T-helper 9 cell (primary cell): Measurements from ENCODE around the gene POLR2E.

Experiments
- DNase-seq: peaks from one replicate; pipeline ENCODE4 v3.0.0-alpha.2; 2020

The POLR2E gene

GRCh38 chr19:1042689-1043511 is 52.3 kb downstream of the POLR2E start:
- DNase-seq = no peak

- DNase-seq = no peak
Observed at GRCh38 chr19:1041835-1042685, 53.1 kb downstream of the POLR2E start.

- no peak for DNase-seq
Observed at GRCh38 chr19:1041272-1041834, 53.8 kb downstream of the POLR2E start.

- peak; percentile 83 for DNase-seq
Observed at GRCh38 chr19:1040476-1041271, 54.5 kb downstream of the POLR2E start.

- DNase-seq = peak; percentile 99
Observed at GRCh38 chr19:1039646-1040475, 55.3 kb downstream of the POLR2E start, which contains the start of gene ABCA7. ABCA7 (plus strand) TSS chr19:1040107; CDS start chr19:1041362, 1,255 bp downstream.

GRCh38 chr19:1038978-1039645 is 56.1 kb downstream of the POLR2E start:
- no peak for DNase-seq

- no peak for DNase-seq
Observed at GRCh38 chr19:1037621-1038064, 57.5 kb downstream of the POLR2E start.
